ENCODE data around the gene CCDC146. TPM values are rescaled to one million over a fixed set of nuclear protein-coding genes. Genes with fewer than 3 reads are reported as not detected.
"Not testable (repeated sequence)": the region's sequence is repeated elsewhere in the genome, so short reads cannot be mapped to it uniquely, and the experiment has no call there.

CCDC146 gene
- total RNA-seq, 1 experiment from 2014 or later, result 1.9 TPM

DNA sequence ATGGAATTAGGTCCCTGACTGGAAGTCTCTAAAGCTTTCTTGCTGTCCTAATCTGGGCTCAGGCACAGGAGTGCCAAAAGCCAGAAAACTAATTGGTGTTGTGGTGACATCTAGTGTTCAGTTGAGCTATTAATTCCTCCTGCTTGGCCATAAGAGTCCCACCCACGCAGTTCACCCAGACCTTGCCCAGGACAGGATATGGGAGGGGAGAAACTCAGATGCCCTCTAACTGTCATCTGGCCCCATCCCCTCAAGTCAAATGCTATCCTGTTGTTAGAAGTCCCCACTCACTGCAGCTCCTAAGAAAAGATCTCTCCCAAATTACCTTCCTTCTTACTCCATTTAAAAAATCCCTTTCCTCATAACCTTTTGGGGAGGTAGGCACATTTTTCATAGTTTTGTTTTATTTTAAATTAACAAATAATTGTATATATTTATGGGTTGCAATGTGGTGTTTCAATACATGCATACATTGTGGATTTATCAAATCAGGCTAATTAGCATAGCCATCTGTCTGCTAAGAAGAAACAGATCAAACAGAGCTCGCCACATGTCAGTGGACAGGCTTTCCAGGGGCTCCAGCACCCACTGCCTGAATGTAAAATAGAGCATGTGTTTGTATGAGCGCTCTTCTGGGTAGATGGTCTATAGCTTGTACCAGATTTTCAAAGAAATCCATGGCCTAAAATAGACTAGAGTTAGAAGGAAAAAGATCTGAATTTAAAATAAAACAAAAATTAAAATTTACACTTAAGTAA is 209.7 kb downstream of the CCDC146 start:
- Histone ChIP-seq H3K36me3 (no peaks in the 10 kb centered on the region), H3K27me3 (replicated peaks) (no peaks in the 10 kb centered on the region), H3K9me3 (replicated peaks) (no peaks in the 10 kb centered on the region), H3K27ac (no peak overlapping the region; the same call in 1 of the 2 replicates), H3K4me3 (no peak overlapping the region), H3K4me1 (replicated peaks) (peaks cover 35% of the 10 kb centered on the region)
- peak; percentile 76 for DNase-seq (ENCODE audit: low read depth in 1 of 2, low spot score in 2 of 2)

- DNase-seq (ENCODE audit: low read depth in 1 of 2, low spot score in 2 of 2), result not testable (repeated sequence)
Observed at GRCh38 chr7:77334039-77334438, 211.6 kb downstream of the CCDC146 start.

DNA sequence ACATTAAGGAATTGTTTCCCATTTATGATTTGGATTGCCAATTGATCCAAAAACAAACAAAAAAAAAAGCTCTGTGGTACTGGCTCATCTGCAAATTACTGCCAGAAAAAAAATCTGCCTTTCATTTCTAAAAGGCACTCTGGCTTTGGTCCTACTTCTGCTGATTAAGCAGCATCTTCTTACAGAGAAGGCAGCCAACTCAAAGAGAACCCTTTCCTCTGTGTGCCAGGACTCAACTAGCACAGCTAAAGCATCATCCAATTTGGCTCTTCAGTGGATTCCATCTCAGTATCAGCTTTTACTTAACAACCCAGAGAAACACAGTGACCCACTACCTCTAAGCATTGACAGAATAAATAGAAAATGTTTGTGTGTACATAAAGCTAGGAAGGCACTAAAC is 213.2 kb downstream of the CCDC146 start:
- peaks cover 7% of the 10 kb centered on the region for H3K4me1 ChIP-seq (replicated peaks)
- H3K27me3 ChIP-seq (replicated peaks), result no peaks in the 10 kb centered on the region
- no peak for DNase-seq (ENCODE audit: low read depth in 1 of 2, low spot score in 2 of 2)
- H3K9me3 ChIP-seq (replicated peaks), result no peaks in the 10 kb centered on the region
- H3K36me3 ChIP-seq, result no peaks in the 10 kb centered on the region
- no peak overlapping the region for H3K4me3 ChIP-seq
- no peak overlapping the region for H3K27ac ChIP-seq

More at GRCh38 chr7:77334039-77334438, 211.6 kb downstream of the CCDC146 start:
- H3K4me1 ChIP-seq (replicated peaks), result peaks cover 18% of the 10 kb centered on the region
- H3K9me3 ChIP-seq (replicated peaks); H3K27ac ChIP-seq; H3K4me3 ChIP-seq; H3K27me3 ChIP-seq (replicated peaks); H3K36me3 ChIP-seq: not testable (repeated sequence)

GRCh38 chr7:77337456-77337990 is 215.1 kb downstream of the CCDC146 start:
- no peak overlapping the region for H3K4me3 ChIP-seq
- H3K27ac ChIP-seq, result no peak overlapping the region
- H3K4me1 ChIP-seq (replicated peaks), result no peaks in the 10 kb centered on the region
- DNase-seq (ENCODE audit: low read depth in 1 of 2, low spot score in 2 of 2), result no peak
- H3K27me3 ChIP-seq (replicated peaks), result no peaks in the 10 kb centered on the region
- no peaks in the 10 kb centered on the region for H3K9me3 ChIP-seq (replicated peaks)
- H3K36me3 ChIP-seq, result no peaks in the 10 kb centered on the region

GRCh38 chr7:77338260-77338659 is 215.8 kb downstream of the CCDC146 start:
- Histone ChIP-seq H3K4me3 (no peak overlapping the region), H3K36me3 (no peaks in the 10 kb centered on the region), H3K27ac (no peak overlapping the region), H3K9me3 (replicated peaks) (no peaks in the 10 kb centered on the region), H3K4me1 (replicated peaks) (no peaks in the 10 kb centered on the region), H3K27me3 (replicated peaks) (no peaks in the 10 kb centered on the region)
- no peak for DNase-seq (ENCODE audit: low read depth in 1 of 2, low spot score in 2 of 2)

DNA sequence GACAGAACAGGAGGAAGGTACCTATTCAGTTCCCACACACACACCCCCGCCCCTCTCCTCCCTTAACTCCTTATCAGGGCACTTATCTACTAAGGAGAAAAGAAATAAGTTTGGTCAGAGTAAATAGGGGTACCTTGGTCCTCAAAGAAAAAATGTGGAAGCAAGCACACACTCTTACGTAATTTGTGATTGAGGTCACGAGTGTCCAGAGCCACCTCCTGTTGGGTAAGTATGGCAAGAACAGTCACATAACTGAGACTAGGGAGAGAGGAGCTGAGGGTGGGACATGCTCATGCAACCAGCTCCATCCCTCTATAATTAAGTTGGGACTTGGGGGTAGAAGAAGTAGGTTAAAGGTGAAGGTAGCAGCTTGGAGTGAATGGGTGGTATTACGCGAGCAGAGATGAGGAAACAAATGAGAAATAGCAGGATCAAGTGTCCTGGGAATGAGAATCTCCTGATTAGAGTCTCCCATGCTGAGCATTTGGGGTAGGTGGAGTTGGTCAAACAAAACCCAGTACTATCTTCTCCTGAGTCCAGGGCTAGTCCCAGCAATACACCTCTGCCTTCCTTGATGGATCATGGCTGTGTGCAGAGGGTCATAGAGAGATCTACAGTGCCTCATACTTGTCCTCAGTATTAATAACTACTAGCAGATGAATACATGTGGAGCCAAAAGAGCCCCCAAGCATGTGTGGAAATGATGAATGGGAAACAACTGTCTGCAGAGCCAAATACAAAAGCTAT is 216.6 kb downstream of the CCDC146 start:
- no peaks in the 10 kb centered on the region for H3K9me3 ChIP-seq (replicated peaks)
- H3K27me3 ChIP-seq (replicated peaks), result no peaks in the 10 kb centered on the region
- no peaks in the 10 kb centered on the region for H3K4me1 ChIP-seq (replicated peaks)
- H3K36me3 ChIP-seq, result no peaks in the 10 kb centered on the region
- no peak for DNase-seq (ENCODE audit: low read depth in 1 of 2, low spot score in 2 of 2)
- no peak overlapping the region for H3K4me3 ChIP-seq
- no peak overlapping the region for H3K27ac ChIP-seq

GRCh38 chr7:77339726-77340125 is 217.3 kb downstream of the CCDC146 start:
- no peaks in the 10 kb centered on the region for H3K27me3 ChIP-seq (replicated peaks)
- DNase-seq (ENCODE audit: low read depth in 1 of 2, low spot score in 2 of 2), result no peak
- no peaks in the 10 kb centered on the region for H3K36me3 ChIP-seq
- H3K4me3 ChIP-seq, result no peak overlapping the region
- H3K9me3 ChIP-seq (replicated peaks), result no peaks in the 10 kb centered on the region
- H3K27ac ChIP-seq, result no peak overlapping the region
- H3K4me1 ChIP-seq (replicated peaks), result no peaks in the 10 kb centered on the region

Other genes starting within 250 kb of the CCDC146 start
- gene SPDYE17, start 90.3 kb upstream of the CCDC146 start, total RNA-seq (2014; rRNA removed; shearing (Covaris generic)), result not detected in 2 replicates
- gene SPDYE18, start 60.1 kb upstream of the CCDC146 start, total RNA-seq (2014; rRNA removed; shearing (Covaris generic)), result not detected in 2 replicates
- gene FGL2, start 77.2 kb downstream of the CCDC146 start, total RNA-seq (2014; rRNA removed; shearing (Covaris generic)), result 0.11 TPM in 1 of 2 replicates, not detected in the other

Measured in SJSA1 (cell line).